HG03196 (cell line): Measurements from ENCODE around the gene GPAT3.
"Not testable (repeated sequence)": the region's sequence is repeated elsewhere in the genome, so short reads cannot be mapped to it uniquely, and the experiment has no call there.

Experiments used
- ATAC-seq: cut with Tn5 transposase; IDR thresholded peaks from one replicate; pipeline ENCODE4 v1.9.1; 2021; ENCODE audit not compliant: unreplicated experiment

Gene GPAT3

GRCh38 chr4:83535520-83536361, at the start of gene GPAT3:
Gene GPAT3, plus strand, starts transcription at chr4:83536108. Its CDS starts 515 bp downstream, at chr4:83536623.
- peak; percentile 85 for ATAC-seq

- ATAC-seq, result no peak
Measured at GRCh38 chr4:83486457-83487129, 49.3 kb upstream of the GPAT3 start.

- ATAC-seq, result no peak
Measured at GRCh38 chr4:83489711-83490326, 46.1 kb upstream of the GPAT3 start.

GRCh38 chr4:83490876-83491450, 44.9 kb upstream of the GPAT3 start:
- peak; percentile 60 for ATAC-seq

- not testable (repeated sequence) for ATAC-seq
Measured at GRCh38 chr4:83496085-83496917, 39.6 kb upstream of the GPAT3 start.

- ATAC-seq, result no peak
Measured at GRCh38 chr4:83498187-83498586, 37.7 kb upstream of the GPAT3 start.

GRCh38 chr4:83501671-83502070, 34.2 kb upstream of the GPAT3 start:
- ATAC-seq, result not testable (repeated sequence)

GRCh38 chr4:83503974-83504373, 31.9 kb upstream of the GPAT3 start:
- ATAC-seq, result no peak

- ATAC-seq, result no peak
Measured at GRCh38 chr4:83504503-83504902, 31.4 kb upstream of the GPAT3 start.

GRCh38 chr4:83504996-83505395, 30.9 kb upstream of the GPAT3 start:
- ATAC-seq, result no peak

GRCh38 chr4:83509156-83509585, 26.7 kb upstream of the GPAT3 start:
- not testable (repeated sequence) for ATAC-seq

GRCh38 chr4:83510442-83510841, 25.5 kb upstream of the GPAT3 start:
- no peak for ATAC-seq

- no peak for ATAC-seq
Measured at GRCh38 chr4:83516042-83516772, 19.7 kb upstream of the GPAT3 start.

- ATAC-seq, result no peak
Measured at GRCh38 chr4:83522239-83522638, 13.7 kb upstream of the GPAT3 start.

- ATAC-seq, result no peak
Measured at GRCh38 chr4:83527671-83528070, 8.2 kb upstream of the GPAT3 start.

- peak; percentile 18 for ATAC-seq
Measured at GRCh38 chr4:83536362-83537272, 709 bp downstream of the GPAT3 start.

GRCh38 chr4:83542225-83542624, 6.3 kb downstream of the GPAT3 start:
- no peak for ATAC-seq

GRCh38 chr4:83546786-83547185, 10.9 kb downstream of the GPAT3 start:
- no peak for ATAC-seq
